Measurements from ENCODE around the gene USP12.
"Not testable (repeated sequence)": the region's sequence is repeated elsewhere in the genome, so short reads cannot be mapped to it uniquely, and the experiment has no call there.

Gene USP12

GRCh38 chr13:27194895-27195764 is 23.5 kb upstream of the USP12 start:
- no peak for TF ChIP-seq CTCF (conservative IDR thresholded peaks at IDR 0.05; ENCODE audit: low read depth, low read length)
- H3K4me1 ChIP-seq (ENCODE audit: low read depth, poor library complexity, severe bottlenecking): no peaks in the 10 kb centered on the region
- no peak overlapping the region for H3K27ac ChIP-seq
- no peak overlapping the region for H3K4me2 ChIP-seq
- H3K4me3 ChIP-seq (IDR thresholded peaks at IDR 0.05; ENCODE audit: insufficient read depth, low read depth, low read length): no peak overlapping the region
- H3K9ac ChIP-seq: no peak overlapping the region
- no peaks in the 10 kb centered on the region for H3K27me3 ChIP-seq (ENCODE audit: insufficient read depth, low read depth)
- no peaks in the 10 kb centered on the region for H3K36me3 ChIP-seq (ENCODE audit: insufficient read depth)
- H4K20me1 ChIP-seq (ENCODE audit: insufficient read depth): no peaks in the 10 kb centered on the region
- no peak overlapping the region for H2AFZ ChIP-seq (ENCODE audit: low read depth)
- H3K79me2 ChIP-seq (ENCODE audit: insufficient read depth, low read depth): no peaks in the 10 kb centered on the region

GRCh38 chr13:27194209-27194608 is 22.6 kb upstream of the USP12 start:
- no peaks in the 10 kb centered on the region for H3K4me1 ChIP-seq (ENCODE audit: low read depth, poor library complexity, severe bottlenecking)
- no peak overlapping the region for H3K27ac ChIP-seq
- no peak overlapping the region for H3K9ac ChIP-seq
- no peak overlapping the region for H3K4me2 ChIP-seq
- no peak for TF ChIP-seq CTCF (conservative IDR thresholded peaks at IDR 0.05; ENCODE audit: low read depth, low read length)
- no peaks in the 10 kb centered on the region for H3K36me3 ChIP-seq (ENCODE audit: insufficient read depth)
- no peak overlapping the region for H2AFZ ChIP-seq (ENCODE audit: low read depth)
- no peaks in the 10 kb centered on the region for H3K79me2 ChIP-seq (ENCODE audit: insufficient read depth, low read depth)
- no peak overlapping the region for H3K4me3 ChIP-seq (IDR thresholded peaks at IDR 0.05; ENCODE audit: insufficient read depth, low read depth, low read length)
- H3K27me3 ChIP-seq (ENCODE audit: insufficient read depth, low read depth): no peaks in the 10 kb centered on the region
- H4K20me1 ChIP-seq (ENCODE audit: insufficient read depth): no peaks in the 10 kb centered on the region

- no peak for TF ChIP-seq CTCF (conservative IDR thresholded peaks at IDR 0.05; ENCODE audit: low read depth, low read length)
- H3K27ac ChIP-seq: no peak overlapping the region
- H4K20me1 ChIP-seq (ENCODE audit: insufficient read depth): no peaks in the 10 kb centered on the region
- H3K27me3 ChIP-seq (ENCODE audit: insufficient read depth, low read depth): no peaks in the 10 kb centered on the region
- H3K4me3 ChIP-seq (IDR thresholded peaks at IDR 0.05; ENCODE audit: insufficient read depth, low read depth, low read length): no peak overlapping the region
- no peak overlapping the region for H3K9ac ChIP-seq
- H3K79me2 ChIP-seq (ENCODE audit: insufficient read depth, low read depth): no peaks in the 10 kb centered on the region
- no peak overlapping the region for H3K4me2 ChIP-seq
- H3K4me1 ChIP-seq (ENCODE audit: low read depth, poor library complexity, severe bottlenecking): no peaks in the 10 kb centered on the region
- no peak overlapping the region for H2AFZ ChIP-seq (ENCODE audit: low read depth)
- H3K36me3 ChIP-seq (ENCODE audit: insufficient read depth): no peaks in the 10 kb centered on the region
Observed at GRCh38 chr13:27193496-27193895, 21.9 kb upstream of the USP12 start.

- no peaks in the 10 kb centered on the region for H3K79me2 ChIP-seq (ENCODE audit: insufficient read depth, low read depth)
- H3K4me3 ChIP-seq (IDR thresholded peaks at IDR 0.05; ENCODE audit: insufficient read depth, low read depth, low read length): no peak overlapping the region
- H4K20me1 ChIP-seq (ENCODE audit: insufficient read depth): no peaks in the 10 kb centered on the region
- no peaks in the 10 kb centered on the region for H3K27me3 ChIP-seq (ENCODE audit: insufficient read depth, low read depth)
- no peak overlapping the region for H3K9ac ChIP-seq
- H3K27ac ChIP-seq: no peak overlapping the region
- no peak for TF ChIP-seq CTCF (conservative IDR thresholded peaks at IDR 0.05; ENCODE audit: low read depth, low read length)
- H2AFZ ChIP-seq (ENCODE audit: low read depth): no peak overlapping the region
- H3K4me2 ChIP-seq: no peak overlapping the region
- H3K36me3 ChIP-seq (ENCODE audit: insufficient read depth): no peaks in the 10 kb centered on the region
- no peaks in the 10 kb centered on the region for H3K4me1 ChIP-seq (ENCODE audit: low read depth, poor library complexity, severe bottlenecking)
Observed at GRCh38 chr13:27192973-27193372, 21.4 kb upstream of the USP12 start.

- not testable (repeated sequence) for H3K27ac ChIP-seq; H4K20me1 ChIP-seq (ENCODE audit: insufficient read depth); H3K36me3 ChIP-seq (ENCODE audit: insufficient read depth); H3K9ac ChIP-seq; H3K4me3 ChIP-seq (IDR thresholded peaks at IDR 0.05; ENCODE audit: insufficient read depth, low read depth, low read length); H3K4me2 ChIP-seq; H3K79me2 ChIP-seq (ENCODE audit: insufficient read depth, low read depth); H2AFZ ChIP-seq (ENCODE audit: low read depth); H3K4me1 ChIP-seq (ENCODE audit: low read depth, poor library complexity, severe bottlenecking); H3K27me3 ChIP-seq (ENCODE audit: insufficient read depth, low read depth)
Observed at GRCh38 chr13:27192367-27192766, 20.8 kb upstream of the USP12 start.
